ENCODE data around the gene SLC20A1.

SLC20A1 gene

DNA sequence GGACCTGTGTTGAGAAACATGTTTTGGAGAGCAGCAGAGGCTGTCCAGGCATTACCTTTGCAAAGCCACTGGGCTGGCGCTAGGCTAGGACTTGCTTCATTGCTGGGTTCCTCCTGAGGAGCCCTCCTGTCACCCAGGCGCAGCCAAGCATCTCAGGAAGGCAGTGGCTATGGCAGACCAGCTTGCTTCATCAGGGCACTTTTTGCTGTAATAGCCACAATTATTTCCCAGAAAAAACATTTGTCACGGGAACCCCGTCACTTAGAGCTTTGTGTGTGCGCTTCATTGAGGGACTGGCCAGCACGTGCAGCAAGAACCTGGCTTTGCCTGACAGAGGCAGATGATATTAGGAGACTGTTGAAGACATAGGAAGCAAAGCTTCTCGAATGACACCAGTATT, 36.4 kb downstream of the SLC20A1 start:
- no peak for DNase-seq (ENCODE audit: low read depth)
- no peak overlapping the region for H3K4me3 ChIP-seq (ENCODE audit: low read depth, low read length)
- TF ChIP-seq, protein P1, sequence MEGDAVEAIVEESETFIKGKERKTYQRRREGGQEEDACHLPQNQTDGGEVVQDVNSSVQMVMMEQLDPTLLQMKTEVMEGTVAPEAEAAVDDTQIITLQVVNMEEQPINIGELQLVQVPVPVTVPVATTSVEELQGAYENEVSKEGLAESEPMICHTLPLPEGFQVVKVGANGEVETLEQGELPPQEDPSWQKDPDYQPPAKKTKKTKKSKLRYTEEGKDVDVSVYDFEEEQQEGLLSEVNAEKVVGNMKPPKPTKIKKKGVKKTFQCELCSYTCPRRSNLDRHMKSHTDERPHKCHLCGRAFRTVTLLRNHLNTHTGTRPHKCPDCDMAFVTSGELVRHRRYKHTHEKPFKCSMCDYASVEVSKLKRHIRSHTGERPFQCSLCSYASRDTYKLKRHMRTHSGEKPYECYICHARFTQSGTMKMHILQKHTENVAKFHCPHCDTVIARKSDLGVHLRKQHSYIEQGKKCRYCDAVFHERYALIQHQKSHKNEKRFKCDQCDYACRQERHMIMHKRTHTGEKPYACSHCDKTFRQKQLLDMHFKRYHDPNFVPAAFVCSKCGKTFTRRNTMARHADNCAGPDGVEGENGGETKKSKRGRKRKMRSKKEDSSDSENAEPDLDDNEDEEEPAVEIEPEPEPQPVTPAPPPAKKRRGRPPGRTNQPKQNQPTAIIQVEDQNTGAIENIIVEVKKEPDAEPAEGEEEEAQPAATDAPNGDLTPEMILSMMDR (IDR thresholded peaks at IDR 0.05; ENCODE audit: insufficient read depth, low read depth, low read length, missing control alignments) = no peak

DNA sequence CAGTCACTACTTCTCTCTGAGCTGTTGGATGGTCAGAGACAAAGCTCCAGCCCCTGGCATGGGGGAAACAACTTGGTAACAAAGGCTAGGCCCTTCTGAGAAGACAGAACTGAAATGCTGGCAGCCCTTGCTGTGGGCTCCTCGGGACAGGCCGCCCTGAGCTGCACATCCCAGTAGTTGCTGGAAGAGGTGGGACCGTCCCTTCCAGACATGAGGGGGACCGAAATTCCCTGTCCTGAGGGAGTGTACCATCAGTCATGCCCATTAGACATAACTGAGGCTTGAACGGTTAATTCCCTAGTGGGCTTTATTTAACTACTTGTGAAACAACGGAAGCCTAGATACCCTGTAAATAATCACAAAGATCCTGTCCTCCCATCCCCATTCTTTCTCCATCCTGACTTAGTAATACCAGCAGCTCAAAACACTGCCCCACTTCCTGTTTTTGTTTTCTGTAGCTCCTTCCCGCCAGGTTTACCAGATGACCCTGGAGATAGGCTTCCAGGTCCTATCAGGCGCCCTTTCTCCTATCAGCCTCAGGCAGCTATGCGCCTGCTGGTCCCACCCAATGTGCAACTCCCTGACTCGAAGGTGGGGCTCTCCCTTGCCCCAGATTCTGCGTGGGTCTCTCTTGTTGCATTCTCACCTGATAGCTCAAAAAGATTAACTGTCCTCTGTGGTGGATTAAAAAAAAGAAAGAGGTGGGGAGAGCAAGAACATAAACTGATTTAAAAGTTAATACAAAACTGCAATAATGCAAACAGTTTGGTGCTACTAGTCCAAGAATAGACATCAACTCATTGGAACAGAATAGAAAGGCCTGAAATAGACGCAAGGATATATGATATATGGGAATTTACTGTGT, 38.0 kb downstream of the SLC20A1 start:
- TF ChIP-seq, protein P1 (IDR thresholded peaks at IDR 0.05; ENCODE audit: insufficient read depth, low read depth, low read length, missing control alignments) = no peak
- DNase-seq (ENCODE audit: low read depth) = no peak
- H3K4me3 ChIP-seq (ENCODE audit: low read depth, low read length) = no peak overlapping the region

DNA sequence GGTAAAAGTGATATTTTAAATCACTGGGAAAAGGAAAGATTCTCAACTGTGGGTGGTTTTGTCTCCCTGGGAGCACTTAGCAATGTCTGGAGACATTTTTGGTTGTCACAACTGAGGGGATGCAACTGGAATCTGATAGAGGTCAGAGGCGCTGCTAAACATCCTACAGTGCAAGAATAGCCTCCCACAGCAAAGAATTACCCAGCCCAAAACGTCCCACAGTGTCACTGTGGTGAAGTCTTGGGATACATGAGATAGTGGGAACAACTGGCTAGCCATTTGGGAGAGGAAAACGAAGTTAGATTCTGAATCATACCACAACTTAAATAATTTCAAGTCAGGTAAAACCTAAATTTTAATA, 38.7 kb downstream of the SLC20A1 start:
- DNase-seq (ENCODE audit: low read depth) = no peak
- TF ChIP-seq, protein P1 (IDR thresholded peaks at IDR 0.05; ENCODE audit: insufficient read depth, low read depth, low read length, missing control alignments) = no peak
- H3K4me3 ChIP-seq (ENCODE audit: low read depth, low read length) = no peak overlapping the region

DNA sequence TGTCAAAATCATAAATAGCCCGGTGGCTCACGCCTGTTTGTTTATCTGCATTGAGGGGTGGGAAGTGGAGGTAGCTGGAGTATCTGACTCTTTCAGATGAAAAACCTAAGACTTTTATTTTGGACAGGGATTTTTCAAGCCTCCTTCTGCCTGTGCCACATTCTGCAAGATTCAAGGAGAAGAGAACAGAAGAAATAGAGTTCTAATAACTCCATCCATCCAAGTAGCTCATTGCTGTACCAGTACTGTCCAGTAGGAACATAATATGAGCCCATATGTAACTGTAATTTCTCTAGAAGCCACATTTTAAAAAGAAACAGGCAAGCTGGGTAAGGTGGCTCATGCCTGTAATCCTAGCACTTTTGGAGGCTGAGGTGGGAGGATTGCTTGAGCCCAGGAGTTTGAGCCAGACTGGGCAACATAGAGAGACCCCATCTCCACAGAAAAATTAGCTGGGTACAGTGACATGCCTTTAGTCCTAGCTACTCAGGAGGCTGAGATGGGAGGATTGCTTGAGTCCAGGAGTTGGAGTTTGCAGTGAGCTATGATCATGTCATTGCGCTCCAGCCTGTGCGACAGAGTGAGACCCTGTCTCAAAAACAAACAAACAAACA, 39.6 kb downstream of the SLC20A1 start:
- DNase-seq (ENCODE audit: low read depth) = no peak
- TF ChIP-seq, protein P1 (IDR thresholded peaks at IDR 0.05; ENCODE audit: insufficient read depth, low read depth, low read length, missing control alignments) = peak; percentile 9
- no peak overlapping the region for H3K4me3 ChIP-seq (ENCODE audit: low read depth, low read length)

DNA sequence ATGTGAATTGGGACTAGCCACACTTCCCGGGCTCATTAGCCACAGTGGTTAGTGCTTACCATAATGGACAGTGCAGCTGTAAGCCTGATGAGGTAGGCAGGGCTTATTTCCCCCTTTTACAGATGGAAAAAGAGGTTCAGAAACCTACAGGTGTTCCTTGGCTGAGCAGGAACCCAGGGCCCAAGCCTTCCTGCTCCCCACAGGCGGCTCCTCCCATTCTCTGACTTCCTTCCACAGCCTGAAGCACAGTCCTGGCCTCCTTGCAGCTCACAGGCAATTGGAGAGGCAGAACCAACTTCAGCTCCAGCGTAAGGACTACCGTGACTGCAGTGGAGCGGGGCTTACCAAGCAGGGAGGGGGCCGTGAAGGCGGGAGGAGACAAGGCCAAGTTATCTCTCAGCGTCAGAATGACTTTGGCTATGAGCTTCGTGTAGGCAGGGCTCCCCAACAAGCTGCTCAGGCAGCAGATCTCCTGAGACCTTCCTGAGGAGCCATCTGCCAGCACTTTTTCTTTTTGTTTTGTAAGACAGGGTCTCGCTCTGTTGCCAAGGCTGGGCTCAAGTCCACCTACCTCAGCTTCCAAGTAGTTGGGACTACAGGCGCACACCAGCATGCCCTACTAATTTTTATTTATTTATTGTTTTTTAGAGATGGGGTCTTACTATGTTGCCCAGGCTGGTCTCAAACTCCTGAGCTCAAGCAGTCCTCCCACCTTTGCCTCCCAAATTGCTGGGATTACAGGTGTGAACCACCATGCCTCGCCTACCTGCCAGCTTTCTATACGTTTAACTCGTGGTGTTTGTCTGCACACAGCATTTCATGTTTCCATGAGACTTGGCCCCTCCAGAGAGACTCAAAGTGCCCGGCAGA, 40.8 kb downstream of the SLC20A1 start:
- no peak overlapping the region for H3K4me3 ChIP-seq (ENCODE audit: low read depth, low read length)
- TF ChIP-seq, protein P1 (IDR thresholded peaks at IDR 0.05; ENCODE audit: insufficient read depth, low read depth, low read length, missing control alignments) = no peak
- DNase-seq (ENCODE audit: low read depth) = no peak

DNA sequence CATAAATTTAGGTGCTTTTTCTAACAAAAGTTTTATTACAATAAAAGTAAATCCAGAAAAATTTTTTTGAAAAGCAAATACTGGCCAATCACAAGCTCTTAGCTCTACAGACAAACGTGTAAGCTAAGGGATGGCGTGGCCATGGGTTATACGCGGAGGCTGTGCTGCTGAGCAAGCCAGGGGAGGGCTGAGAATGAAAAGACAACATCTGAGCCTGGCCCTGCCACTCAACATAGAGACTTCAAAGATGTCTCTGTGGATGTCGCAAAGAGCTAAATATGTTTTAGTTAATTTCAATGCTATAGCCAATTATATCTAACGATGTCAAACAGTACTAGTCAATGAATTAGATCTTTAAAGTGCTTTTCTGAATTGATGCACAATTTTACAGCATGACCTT, 41.8 kb downstream of the SLC20A1 start:
- H3K4me3 ChIP-seq (ENCODE audit: low read depth, low read length) = no peak overlapping the region
- TF ChIP-seq, protein P1 (IDR thresholded peaks at IDR 0.05; ENCODE audit: insufficient read depth, low read depth, low read length, missing control alignments) = no peak
- DNase-seq (ENCODE audit: low read depth) = no peak
